Upper lobe of left lung (tissue), 4 donors: ENCODE data around the gene CDC37L1.

ENCODE experiments used
- EP300 ChIP-seq, 4 donors: sonication (generic); formaldehyde crosslinking; IDR thresholded peaks; one replicate each; pipeline ENCODE4 v1.5.1; 2017; ENCODE audit warnings: antibody characterized with exemption in 4 of 4, control low read depth in 2 of 4
- POLR2A ChIP-seq, 4 donors: fragments of 450-650 bp; IDR thresholded peaks; one replicate each; pipeline ENCODE4 v1.5.1; 2016 to 2017; ENCODE audit warnings: antibody characterized with exemption in 4 of 4, mild to moderate bottlenecking in 2 of 4
- POLR2AphosphoS5 ChIP-seq, 2 donors: sonication (generic); formaldehyde crosslinking; IDR thresholded peaks; one replicate each; pipeline ENCODE4 v1.5.1; 2017; ENCODE audit warnings: antibody characterized with exemption in 2 of 2
- TF ChIP-seq, protein P1 (sequence below), 6 experiments: fragments of 450-650 bp in 4 of 6; fragments of 200-600 bp in 2 of 6; sonication (generic) in 2 of 6; IDR thresholded peaks; one replicate each; pipeline ENCODE4 v1.5.1; 2016 to 2019; ENCODE audit warnings: antibody characterized with exemption in 6 of 6

DNA sequence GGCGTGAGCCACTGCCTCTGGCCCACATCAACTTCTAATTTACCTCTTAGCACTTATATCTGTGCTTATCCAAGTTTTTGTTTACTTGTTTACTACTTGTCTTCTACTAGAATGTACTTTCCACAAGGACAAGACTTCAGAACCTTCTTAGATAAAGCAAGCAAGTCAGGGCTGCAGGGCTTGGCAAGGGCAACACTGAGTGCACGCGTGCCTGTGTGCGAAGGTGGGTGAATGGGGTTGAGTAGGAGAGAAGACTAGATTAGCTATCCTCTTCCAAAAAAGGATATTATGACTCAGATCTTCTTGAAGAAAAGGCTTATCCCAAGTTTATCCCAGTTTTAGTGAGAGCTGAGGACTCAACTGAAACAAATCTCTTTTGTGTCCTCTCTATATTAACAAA lies 42.4 kb downstream of the CDC37L1 start:
- TF ChIP-seq, protein P1, sequence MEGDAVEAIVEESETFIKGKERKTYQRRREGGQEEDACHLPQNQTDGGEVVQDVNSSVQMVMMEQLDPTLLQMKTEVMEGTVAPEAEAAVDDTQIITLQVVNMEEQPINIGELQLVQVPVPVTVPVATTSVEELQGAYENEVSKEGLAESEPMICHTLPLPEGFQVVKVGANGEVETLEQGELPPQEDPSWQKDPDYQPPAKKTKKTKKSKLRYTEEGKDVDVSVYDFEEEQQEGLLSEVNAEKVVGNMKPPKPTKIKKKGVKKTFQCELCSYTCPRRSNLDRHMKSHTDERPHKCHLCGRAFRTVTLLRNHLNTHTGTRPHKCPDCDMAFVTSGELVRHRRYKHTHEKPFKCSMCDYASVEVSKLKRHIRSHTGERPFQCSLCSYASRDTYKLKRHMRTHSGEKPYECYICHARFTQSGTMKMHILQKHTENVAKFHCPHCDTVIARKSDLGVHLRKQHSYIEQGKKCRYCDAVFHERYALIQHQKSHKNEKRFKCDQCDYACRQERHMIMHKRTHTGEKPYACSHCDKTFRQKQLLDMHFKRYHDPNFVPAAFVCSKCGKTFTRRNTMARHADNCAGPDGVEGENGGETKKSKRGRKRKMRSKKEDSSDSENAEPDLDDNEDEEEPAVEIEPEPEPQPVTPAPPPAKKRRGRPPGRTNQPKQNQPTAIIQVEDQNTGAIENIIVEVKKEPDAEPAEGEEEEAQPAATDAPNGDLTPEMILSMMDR (IDR thresholded peaks at IDR 0.05), result no peak
- TF ChIP-seq EP300 (IDR thresholded peaks at IDR 0.05) (no peak), POLR2AphosphoS5 (IDR thresholded peaks at IDR 0.05) (no peak), POLR2A (IDR thresholded peaks at IDR 0.05) (no peak)
